PC-3 (cell line): ENCODE results near the gene HOXD10.

ENCODE experiments used
- EZH2 ChIP-seq: fragments of 300-600 bp; sonication (generic); IDR thresholded peaks from one replicate; pipeline ENCODE4 v1.6.1; 2017; ENCODE audit warnings: antibody characterized with exemption, mild to moderate bottlenecking, low read length; ENCODE audit not compliant: unreplicated experiment
- EZH2phosphoT487 ChIP-seq: fragments of 300-600 bp; sonication (generic); IDR thresholded peaks from 2 replicates; pipeline ENCODE4 v1.6.1; 2018; ENCODE audit warnings: mild to moderate bottlenecking, antibody characterized with exemption, low read length, borderline replicate concordance

GRCh38 chr2:176164611-176165369, 48.2 kb downstream of the HOXD10 start:
- no peak for TF ChIP-seq EZH2
- no peak for TF ChIP-seq EZH2phosphoT487
